K562 (cell line): Measurements from ENCODE around the gene CLDN2. TPM values are rescaled to one million over a fixed set of nuclear protein-coding genes. Genes with fewer than 3 reads are reported as not detected.

Source experiments
- ATAC-seq: fragments of 200-7000 bp; cut with Tn5 transposase; 3 replicates; pipeline ENCODE4 v1.9.1; 2020; ENCODE audit warnings: moderate library complexity
- BruUV-seq: library from RNA; stranded (reverse); fragments of 400-500 nt; replicated peaks from 2 replicates; lab custom pipeline; 2021; lab: Mats Ljungman, UMichigan
- CTCF ChIA-PET: fragments of 300-600 bp; formaldehyde crosslinking; extraction: SDS; loops from one replicate; lab custom pipeline; 2021; ENCODE audit warnings: low intra/inter-chr PET ratio; lab: Yijun Ruan, JAX
- POLR2A ChIA-PET: fragments of 300-600, 350-650 bp; sonication (Branson Sonifier 250); formaldehyde crosslinking; extraction: SDS; loops from one replicate; lab custom pipeline; 2021; ENCODE audit warnings: antibody characterized with exemption, inconsistent platforms; lab: Yijun Ruan, JAX
- DNase-seq, 4 experiments: peaks; one replicate each; pipeline versions ENCODE4 v3.0.0 to v3.0.0-alpha.2; 2011 to 2018; ENCODE audit warnings: low spot score in 3 of 4, mixed read lengths in 3 of 4; ENCODE audit errors: extremely low read depth in 1 of 4
- FAIRE-seq: peaks from 2 replicates; lab custom pipeline; 2011; peaks lifted over from hg19 to GRCh38; lab: Jason Lieb, UNC
- H2AFZ ChIP-seq: 2 replicates; pipeline ENCODE4 v1.6.0; 2011; ENCODE audit warnings: low read depth, low read length, control low read depth, inconsistent platforms
- H3K27ac ChIP-seq: fragments of 200-600 bp; 3 replicates; pipeline ENCODE4 v1.8.0; 2011; ENCODE audit warnings: low read depth, mild to moderate bottlenecking, control low read depth, inconsistent platforms, low read length, moderate library complexity, mixed read lengths; ENCODE audit errors: extremely low read depth
- H3K27me3 ChIP-seq, 2 experiments: fragments of 300-600 bp in 1 of 2; 2 replicates in 1 of 2; 3 replicates in 1 of 2; pipeline versions ENCODE4 v1.6.0 to v1.8.0; 2011; ENCODE audit warnings: inconsistent platforms in 2 of 2, low read length in 2 of 2, mild to moderate bottlenecking in 1 of 2, mixed read lengths in 1 of 2, moderate library complexity in 1 of 2; ENCODE audit not compliant: control insufficient read depth in 2 of 2, insufficient read depth in 2 of 2
- H3K36me3 ChIP-seq: fragments of 300-600 bp; 3 replicates; pipeline ENCODE4 v1.8.0; 2011; ENCODE audit warnings: mild to moderate bottlenecking, low read length, inconsistent platforms; ENCODE audit not compliant: control insufficient read depth, insufficient read depth
- H3K4me1 ChIP-seq, 2 experiments: fragments of 200-600 bp in 1 of 2; replicated peaks in 1 of 2; 2 replicates in 1 of 2; 3 replicates in 1 of 2; pipeline versions ENCODE4 v1.5.1 to v1.8.0; 2011; ENCODE audit warnings: inconsistent platforms in 2 of 2, low read length in 2 of 2, mild to moderate bottlenecking in 1 of 2, mixed read lengths in 1 of 2, moderate library complexity in 1 of 2; ENCODE audit not compliant: control insufficient read depth in 2 of 2, insufficient read depth in 2 of 2
- H3K4me2 ChIP-seq: 2 replicates; pipeline ENCODE4 v1.6.1; 2011; ENCODE audit warnings: low read length, control low read depth, inconsistent platforms, mixed read lengths; ENCODE audit not compliant: insufficient read depth
- H3K4me3 ChIP-seq: fragments of 200-600 bp; sonication (generic), shearing (Covaris generic); 2 replicates; pipeline ENCODE4 v1.5.1; 2016; ENCODE audit warnings: control low read depth, inconsistent platforms
- H3K79me2 ChIP-seq: fragments of 200-600 bp; 3 replicates; pipeline ENCODE4 v1.8.0; 2011; ENCODE audit warnings: low read length, inconsistent platforms; ENCODE audit not compliant: control insufficient read depth, insufficient read depth
- H3K9ac ChIP-seq, 2 experiments: 2 replicates each; pipeline versions ENCODE4 v1.6.0 to v1.6.1; 2011; ENCODE audit warnings: low read depth in 2 of 2, low read length in 2 of 2, control low read depth in 1 of 2, inconsistent platforms in 1 of 2, mild to moderate bottlenecking in 1 of 2, mixed read lengths in 1 of 2; ENCODE audit not compliant: insufficient read depth in 1 of 2
- H3K9me1 ChIP-seq: one replicate; pipeline ENCODE4 v1.6.0; 2011; ENCODE audit warnings: inconsistent platforms, mild to moderate bottlenecking, low read length, moderate library complexity; ENCODE audit not compliant: control insufficient read depth, insufficient read depth
- H3K9me3 ChIP-seq: replicated peaks from 2 replicates; pipeline ENCODE4 v1.5.1; 2011; ENCODE audit warnings: low read depth, low read length, inconsistent platforms; ENCODE audit not compliant: control insufficient read depth, insufficient read depth
- H4K20me1 ChIP-seq: replicated peaks from 2 replicates; pipeline ENCODE4 v1.6.1; 2011; ENCODE audit warnings: low read length, inconsistent platforms, mixed read lengths; ENCODE audit not compliant: control insufficient read depth, insufficient read depth
- ELF2 ChIP-seq: fragments of 250-450 bp; sonication (Bioruptor Pico); IDR thresholded peaks from 2 replicates; pipeline ENCODE4 v1.5.0; 2021; ENCODE audit warnings: mild to moderate bottlenecking
- FIP1L1 ChIP-seq: fragments of 200-400 bp; formaldehyde crosslinking; IDR thresholded peaks from 2 replicates; pipeline ENCODE4 v1.6.1; 2018; ENCODE audit warnings: mild to moderate bottlenecking, low read depth, low read length; ENCODE audit not compliant: poor library complexity, severe bottlenecking
- HDAC2 ChIP-seq: fragments of 450-650 bp; IDR thresholded peaks from 2 replicates; pipeline ENCODE4 v1.6.1; 2016; ENCODE audit warnings: mild to moderate bottlenecking
- KLF10 ChIP-seq: fragments of 250-450 bp; sonication (Bioruptor Pico); IDR thresholded peaks from 2 replicates; pipeline ENCODE4 v1.6.1; 2021; ENCODE audit warnings: matching md5 sums
- NBN ChIP-seq: fragments of 450-650 bp; IDR thresholded peaks from 2 replicates; pipeline ENCODE4 v1.6.1; 2016; ENCODE audit warnings: low read depth, mild to moderate bottlenecking
- PML ChIP-seq: IDR thresholded peaks from 2 replicates; pipeline ENCODE4 v1.6.1; 2012; ENCODE audit warnings: low read length, inconsistent platforms
- RCOR1 ChIP-seq, 2 experiments: IDR thresholded peaks; 2 replicates each; pipeline ENCODE4 v1.6.1; 2012; ENCODE audit warnings: low read depth in 2 of 2, low read length in 2 of 2, borderline replicate concordance in 1 of 2, improper control_type of control experiment in 1 of 2
- WGBS: fragments of 100-300 bp; shearing (Covaris generic); methylation state at CpG from one replicate; pipeline ENCODE4 v1.1.6; 2016; ENCODE audit warnings: low coverage, mixed read lengths; ENCODE audit not compliant: insufficient coverage; ENCODE audit errors: missing lambda C conversion rate; 5-methylcytosine and 5-hydroxymethylcytosine counted together
- in situ Hi-C: fragments of 300-500 bp; cut with MboI; formaldehyde crosslinking; loops from 4 replicates; pipeline ENCODE4 v1.15.0; 2018; ENCODE audit warnings: inconsistent platforms, mixed read lengths
- intact Hi-C: fragments of 100-400 bp; cut with micrococcal nuclease; formaldehyde crosslinking; loops from 2 replicates; pipeline ENCODE4 v1.14.2; 2022
- polyA plus RNA-seq, 8 experiments: library from polyadenylated mRNA; depleted of rRNA in 4 of 8; stranded (reverse) in 5 of 8; unstranded in 3 of 8; fragments of >200 nt; fragmentation: Nextera tagmentation in 2 of 8; fragmentation: Illumina TruSeq in 1 of 8; extraction: Ambion mirVana in 2 of 8; extraction: Trizol in 1 of 8; gene quantifications; 2 replicates each; pipeline versions ENCODE4 v1.2.1 to v1.2.3, GENCODE V29; 2011 to 2014; ENCODE audit warnings: inconsistent platforms in 1 of 8, missing spikeins in 1 of 8
- total RNA-seq, 7 experiments: library from RNA; depleted of rRNA in 6 of 7; stranded (reverse); fragments of >200 nt in 6 of 7; fragmentation: Illumina TruSeq in 2 of 7; extraction: Trizol in 2 of 7; gene quantifications; 2 replicates each; pipeline versions ENCODE4 v1.2.1 to v1.2.3, GENCODE V29; 2011 to 2021; ENCODE audit warnings: low replicate concordance in 1 of 7
- TF ChIP-seq, protein P1 (sequence below): fragments of 250-450 bp; sonication (Bioruptor Pico); IDR thresholded peaks from 2 replicates; pipeline ENCODE4 v1.4.0; 2020; ENCODE audit warnings: mild to moderate bottlenecking, moderate library complexity
- TF ChIP-seq, protein P2 (sequence below): sonication (generic); formaldehyde crosslinking; IDR thresholded peaks from 2 replicates; pipeline ENCODE4 v1.8.0; 2022; ENCODE audit warnings: missing genetic modification reagents, mild to moderate bottlenecking, borderline replicate concordance
- TF ChIP-seq, protein P3 (sequence below): IDR thresholded peaks from 2 replicates; pipeline ENCODE4 v1.6.1; 2011; ENCODE audit warnings: borderline replicate concordance, low read depth, mild to moderate bottlenecking, moderate library complexity, low read length; ENCODE audit not compliant: insufficient read depth, poor library complexity, severe bottlenecking

Gene CLDN2
- total and polyA plus RNA-seq, 9 of the 15 experiments (the other 6 are each of a cell fraction or from before 2014, with no cell fraction given), result not detected

DNA sequence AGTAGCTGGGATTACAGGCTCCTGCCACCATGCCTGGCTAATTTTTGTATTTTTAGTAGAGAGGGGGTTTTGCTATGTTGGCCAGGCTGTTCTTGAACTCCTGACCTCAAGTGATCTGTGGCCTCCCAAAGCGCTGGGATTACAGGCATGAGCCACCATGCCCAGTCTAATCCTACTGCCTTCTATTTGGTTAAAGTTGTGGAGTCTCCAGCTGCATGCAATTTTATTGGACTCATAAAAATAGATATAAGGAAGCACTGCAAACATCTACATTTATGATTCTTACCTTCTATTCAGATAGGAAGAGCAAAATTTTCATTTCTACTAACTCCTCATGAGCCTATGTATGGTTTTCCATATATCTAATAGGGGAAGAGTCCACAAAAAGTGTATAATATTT, 30.7 kb upstream of the CLDN2 start:
- WGBS, result 0% methylated on average over 1 of the region's 1 CpG
- Histone ChIP-seq H3K4me2 (no peak overlapping the region), H3K9me3 (no peaks in the 10 kb centered on the region), H3K79me2 (no peaks in the 10 kb centered on the region), H2AFZ (no peak overlapping the region), H3K9ac (no peak overlapping the region), H3K27ac (no peak overlapping the region), H3K36me3 (no peaks in the 10 kb centered on the region), H3K4me1 (no peaks in the 10 kb centered on the region), H4K20me1 (no peaks in the 10 kb centered on the region; the same call in 1 of the 2 replicates), H3K27me3 (no peaks in the 10 kb centered on the region), H3K4me3 (no peak overlapping the region), H3K9me1 (no peaks in the 10 kb centered on the region)
- no TSS peak for BruUV-seq
- ATAC-seq (no peak), FAIRE-seq (no peak), DNase-seq (no peak)
- in situ Hi-C loops (loop anchor here (25.0 kb wide), 1 partner anchor 998 kb away; no protein-coding TSS in a partner anchor), intact Hi-C loops (loop anchor here (10.0 kb wide), 1 partner anchor 765 kb away; no protein-coding TSS in a partner anchor)
- ChIA-PET CTCF (no interaction called here), POLR2A (no interaction called here)
- TF ChIP-seq, protein P1, sequence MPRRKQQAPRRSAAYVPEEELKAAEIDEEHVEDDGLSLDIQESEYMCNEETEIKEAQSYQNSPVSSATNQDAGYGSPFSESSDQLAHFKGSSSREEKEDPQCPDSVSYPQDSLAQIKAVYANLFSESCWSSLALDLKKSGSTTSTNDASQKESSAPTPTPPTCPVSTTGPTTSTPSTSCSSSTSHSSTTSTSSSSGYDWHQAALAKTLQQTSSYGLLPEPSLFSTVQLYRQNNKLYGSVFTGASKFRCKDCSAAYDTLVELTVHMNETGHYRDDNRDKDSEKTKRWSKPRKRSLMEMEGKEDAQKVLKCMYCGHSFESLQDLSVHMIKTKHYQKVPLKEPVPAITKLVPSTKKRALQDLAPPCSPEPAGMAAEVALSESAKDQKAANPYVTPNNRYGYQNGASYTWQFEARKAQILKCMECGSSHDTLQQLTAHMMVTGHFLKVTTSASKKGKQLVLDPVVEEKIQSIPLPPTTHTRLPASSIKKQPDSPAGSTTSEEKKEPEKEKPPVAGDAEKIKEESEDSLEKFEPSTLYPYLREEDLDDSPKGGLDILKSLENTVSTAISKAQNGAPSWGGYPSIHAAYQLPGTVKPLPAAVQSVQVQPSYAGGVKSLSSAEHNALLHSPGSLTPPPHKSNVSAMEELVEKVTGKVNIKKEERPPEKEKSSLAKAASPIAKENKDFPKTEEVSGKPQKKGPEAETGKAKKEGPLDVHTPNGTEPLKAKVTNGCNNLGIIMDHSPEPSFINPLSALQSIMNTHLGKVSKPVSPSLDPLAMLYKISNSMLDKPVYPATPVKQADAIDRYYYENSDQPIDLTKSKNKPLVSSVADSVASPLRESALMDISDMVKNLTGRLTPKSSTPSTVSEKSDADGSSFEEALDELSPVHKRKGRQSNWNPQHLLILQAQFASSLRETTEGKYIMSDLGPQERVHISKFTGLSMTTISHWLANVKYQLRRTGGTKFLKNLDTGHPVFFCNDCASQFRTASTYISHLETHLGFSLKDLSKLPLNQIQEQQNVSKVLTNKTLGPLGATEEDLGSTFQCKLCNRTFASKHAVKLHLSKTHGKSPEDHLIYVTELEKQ, result no peak
- TF ChIP-seq PML (no peak), HDAC2 (no peak), RCOR1 (IDR thresholded peaks at IDR 0.05; ENCODE audit: borderline replicate concordance in 1 of 2, low read depth in 2 of 2, low read length in 2 of 2) (no peak), KLF10 (CRISPR knock-in tag) (no peak), FIP1L1 (no peak), NBN (no peak), ELF2 (CRISPR knock-in tag) (no peak)
- TF ChIP-seq, protein P2, sequence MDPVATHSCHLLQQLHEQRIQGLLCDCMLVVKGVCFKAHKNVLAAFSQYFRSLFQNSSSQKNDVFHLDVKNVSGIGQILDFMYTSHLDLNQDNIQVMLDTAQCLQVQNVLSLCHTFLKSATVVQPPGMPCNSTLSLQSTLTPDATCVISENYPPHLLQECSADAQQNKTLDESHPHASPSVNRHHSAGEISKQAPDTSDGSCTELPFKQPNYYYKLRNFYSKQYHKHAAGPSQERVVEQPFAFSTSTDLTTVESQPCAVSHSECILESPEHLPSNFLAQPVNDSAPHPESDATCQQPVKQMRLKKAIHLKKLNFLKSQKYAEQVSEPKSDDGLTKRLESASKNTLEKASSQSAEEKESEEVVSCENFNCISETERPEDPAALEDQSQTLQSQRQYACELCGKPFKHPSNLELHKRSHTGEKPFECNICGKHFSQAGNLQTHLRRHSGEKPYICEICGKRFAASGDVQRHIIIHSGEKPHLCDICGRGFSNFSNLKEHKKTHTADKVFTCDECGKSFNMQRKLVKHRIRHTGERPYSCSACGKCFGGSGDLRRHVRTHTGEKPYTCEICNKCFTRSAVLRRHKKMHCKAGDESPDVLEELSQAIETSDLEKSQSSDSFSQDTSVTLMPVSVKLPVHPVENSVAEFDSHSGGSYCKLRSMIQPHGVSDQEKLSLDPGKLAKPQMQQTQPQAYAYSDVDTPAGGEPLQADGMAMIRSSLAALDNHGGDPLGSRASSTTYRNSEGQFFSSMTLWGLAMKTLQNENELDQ (CRISPR knock-in tag), result no peak
- TF ChIP-seq, protein P3, sequence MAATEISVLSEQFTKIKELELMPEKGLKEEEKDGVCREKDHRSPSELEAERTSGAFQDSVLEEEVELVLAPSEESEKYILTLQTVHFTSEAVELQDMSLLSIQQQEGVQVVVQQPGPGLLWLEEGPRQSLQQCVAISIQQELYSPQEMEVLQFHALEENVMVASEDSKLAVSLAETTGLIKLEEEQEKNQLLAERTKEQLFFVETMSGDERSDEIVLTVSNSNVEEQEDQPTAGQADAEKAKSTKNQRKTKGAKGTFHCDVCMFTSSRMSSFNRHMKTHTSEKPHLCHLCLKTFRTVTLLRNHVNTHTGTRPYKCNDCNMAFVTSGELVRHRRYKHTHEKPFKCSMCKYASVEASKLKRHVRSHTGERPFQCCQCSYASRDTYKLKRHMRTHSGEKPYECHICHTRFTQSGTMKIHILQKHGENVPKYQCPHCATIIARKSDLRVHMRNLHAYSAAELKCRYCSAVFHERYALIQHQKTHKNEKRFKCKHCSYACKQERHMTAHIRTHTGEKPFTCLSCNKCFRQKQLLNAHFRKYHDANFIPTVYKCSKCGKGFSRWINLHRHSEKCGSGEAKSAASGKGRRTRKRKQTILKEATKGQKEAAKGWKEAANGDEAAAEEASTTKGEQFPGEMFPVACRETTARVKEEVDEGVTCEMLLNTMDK, result no peak
